Mucosa of stomach (tissue), 1 donor: ENCODE results near the gene FNDC5.

Experiments used
- H3K27me3 ChIP-seq: one replicate; pipeline ENCODE4 v1.7.0; 2013; ENCODE audit warnings: mild to moderate bottlenecking, low read length; ENCODE audit not compliant: control insufficient read depth, insufficient read depth
- H3K36me3 ChIP-seq: one replicate; pipeline ENCODE4 v1.7.0; 2013; ENCODE audit warnings: low read length; ENCODE audit not compliant: control insufficient read depth, insufficient read depth
- H3K4me1 ChIP-seq: one replicate; pipeline ENCODE4 v1.7.0; 2013; ENCODE audit warnings: mild to moderate bottlenecking, low read length; ENCODE audit not compliant: control insufficient read depth, insufficient read depth
- H3K4me3 ChIP-seq: one replicate; pipeline ENCODE4 v1.7.0; 2013; ENCODE audit warnings: low read length
- H3K9ac ChIP-seq: one replicate; pipeline ENCODE4 v1.7.0; 2013; ENCODE audit warnings: mild to moderate bottlenecking, low read length, moderate library complexity
- H3K9me3 ChIP-seq: one replicate; pipeline ENCODE4 v1.7.0; 2013; ENCODE audit warnings: mild to moderate bottlenecking, low read length, moderate library complexity; ENCODE audit not compliant: control insufficient read depth
- donor health status: Pancreatic carcinoma.

FNDC5 gene

GRCh38 chr1:32876341-32877210 lies 5.9 kb upstream of the FNDC5 start:
- peaks cover 18% of the 10 kb centered on the region for H3K27me3 ChIP-seq

GRCh38 chr1:32874860-32875752 lies 4.4 kb upstream of the FNDC5 start:
- no peak overlapping the region for H3K9ac ChIP-seq
- H3K4me3 ChIP-seq: no peak overlapping the region
- peaks cover 29% of the 10 kb centered on the region for H3K27me3 ChIP-seq
- no peaks in the 10 kb centered on the region for H3K36me3 ChIP-seq
- peaks cover 8% of the 10 kb centered on the region for H3K4me1 ChIP-seq
- H3K9me3 ChIP-seq: no peaks in the 10 kb centered on the region

More at GRCh38 chr1:32876341-32877210, 5.9 kb upstream of the FNDC5 start:
- H3K9me3 ChIP-seq: no peaks in the 10 kb centered on the region
- no peak overlapping the region for H3K9ac ChIP-seq
- no peaks in the 10 kb centered on the region for H3K36me3 ChIP-seq
- H3K4me3 ChIP-seq: no peak overlapping the region
- H3K4me1 ChIP-seq: peaks cover 7% of the 10 kb centered on the region

DNA sequence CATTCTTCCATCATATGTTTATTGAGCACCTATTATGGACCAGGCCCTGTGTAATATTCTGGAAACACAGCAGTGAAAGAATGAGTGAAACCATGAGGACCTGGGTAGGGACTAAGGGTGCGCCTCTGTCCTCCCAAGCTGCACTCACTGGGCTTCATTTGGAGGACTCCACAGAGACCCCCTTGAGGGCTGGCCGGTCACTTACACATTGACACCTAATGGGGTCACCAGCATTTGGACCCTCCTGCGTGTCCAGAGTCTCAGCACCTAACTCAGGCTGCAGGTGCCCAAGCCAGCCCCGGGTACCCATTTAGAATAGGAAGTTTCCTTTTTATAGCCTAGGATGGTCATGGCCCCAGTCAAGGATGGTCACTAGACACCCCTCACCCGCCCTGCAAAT lies 2.8 kb upstream of the FNDC5 start:
- no peak overlapping the region for H3K9ac ChIP-seq
- no peaks in the 10 kb centered on the region for H3K9me3 ChIP-seq
- H3K27me3 ChIP-seq: peaks cover 42% of the 10 kb centered on the region
- H3K36me3 ChIP-seq: no peaks in the 10 kb centered on the region
- peaks cover 9% of the 10 kb centered on the region for H3K4me1 ChIP-seq
- no peak overlapping the region for H3K4me3 ChIP-seq

DNA sequence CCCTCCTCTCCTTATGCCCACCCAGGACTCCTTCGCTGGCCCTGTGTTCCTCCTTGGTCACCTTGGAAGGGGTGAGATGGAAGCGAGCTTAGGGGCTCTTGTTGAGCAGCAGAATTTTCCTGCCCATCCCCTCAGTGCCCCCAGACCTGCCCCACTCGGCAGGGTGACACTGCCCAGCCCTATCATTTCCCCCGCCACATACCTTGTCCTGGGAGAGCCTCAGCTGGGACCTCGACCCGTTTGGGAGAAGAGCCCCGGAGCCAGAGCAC lies 1.4 kb upstream of the FNDC5 start:
- Histone ChIP-seq H3K27me3 (peaks cover 42% of the 10 kb centered on the region), H3K36me3 (no peaks in the 10 kb centered on the region), H3K9ac (no peak overlapping the region), H3K4me3 (no peak overlapping the region), H3K9me3 (no peaks in the 10 kb centered on the region), H3K4me1 (peaks cover 9% of the 10 kb centered on the region)

GRCh38 chr1:32871364-32872191 lies 866 bp upstream of the FNDC5 start:
- Histone ChIP-seq H3K9me3 (no peaks in the 10 kb centered on the region), H3K4me3 (no peak overlapping the region), H3K4me1 (peaks cover 9% of the 10 kb centered on the region), H3K27me3 (peaks cover 38% of the 10 kb centered on the region), H3K9ac (peak overlapping the region; percentile 45), H3K36me3 (no peaks in the 10 kb centered on the region)

DNA sequence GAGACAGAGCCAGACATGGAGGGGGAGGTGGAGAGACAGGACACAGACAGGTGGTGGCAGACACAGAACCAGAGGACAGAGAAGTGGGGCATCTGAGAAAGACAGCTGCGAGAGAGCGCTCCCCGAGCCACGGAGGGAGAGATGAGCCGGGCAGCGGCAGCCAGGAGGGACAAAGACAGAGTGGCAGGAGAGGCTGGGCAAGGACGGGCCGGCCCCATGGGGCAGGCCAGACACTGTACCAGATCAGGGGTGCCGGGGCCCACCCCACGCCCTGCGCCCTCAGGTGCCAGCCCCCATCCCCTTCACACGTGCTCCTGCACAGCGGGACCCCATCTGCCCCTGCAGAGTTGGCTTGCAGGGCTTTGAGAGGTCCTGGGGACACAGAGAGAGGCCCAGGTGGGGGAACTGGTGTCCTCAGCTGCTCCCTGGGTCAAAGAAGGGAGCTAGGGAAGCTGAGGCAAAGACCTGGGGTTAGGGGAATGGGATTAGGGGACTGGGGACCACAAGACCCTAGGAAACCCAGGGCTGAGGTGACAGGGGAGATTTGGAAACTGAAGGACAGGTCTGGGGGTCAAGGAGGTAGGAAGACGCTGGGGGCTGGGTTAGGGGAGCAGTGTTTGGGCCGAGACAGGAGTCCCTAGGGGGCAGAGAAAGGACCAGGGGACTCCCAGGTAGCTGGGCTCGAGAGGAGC lies 643 bp downstream of the FNDC5 start:
- Histone ChIP-seq H3K9me3 (no peaks in the 10 kb centered on the region), H3K4me1 (peaks cover 9% of the 10 kb centered on the region), H3K36me3 (no peaks in the 10 kb centered on the region), H3K4me3 (no peak overlapping the region), H3K27me3 (peaks cover 35% of the 10 kb centered on the region), H3K9ac (peak overlapping the region; percentile 38)

DNA sequence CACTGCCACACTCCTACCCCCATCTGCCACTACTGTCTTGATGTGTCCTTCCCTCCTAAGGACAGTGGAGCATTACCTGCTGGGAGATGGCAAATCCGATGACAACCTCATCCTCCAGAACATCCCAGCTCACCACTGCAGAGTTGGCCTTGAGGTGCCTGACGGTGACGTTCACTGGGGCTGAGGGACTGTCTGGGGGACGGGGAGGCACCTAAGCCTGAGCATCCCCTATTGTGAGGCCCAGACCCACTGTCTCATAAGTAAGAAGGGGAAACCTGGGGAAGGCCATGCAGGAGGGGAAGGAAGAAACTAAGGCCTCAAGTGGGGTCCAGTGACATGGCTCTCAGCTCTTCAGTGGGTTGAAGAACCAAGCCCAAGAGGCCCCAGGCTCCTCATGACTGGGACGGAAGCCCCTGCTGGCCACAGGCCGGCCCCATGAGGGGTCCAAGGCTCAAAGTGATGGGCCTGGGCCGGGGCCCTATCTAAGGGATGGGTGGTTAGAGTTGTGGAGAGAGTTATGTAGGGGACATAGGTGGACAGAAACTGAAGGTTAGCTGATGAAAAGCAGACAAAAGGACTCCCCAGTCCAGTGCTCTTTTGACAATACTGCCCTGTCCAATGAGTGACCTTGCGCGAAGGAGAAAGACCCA lies 1.8 kb downstream of the FNDC5 start:
- H3K9ac ChIP-seq: no peak overlapping the region
- peaks cover 31% of the 10 kb centered on the region for H3K27me3 ChIP-seq
- no peaks in the 10 kb centered on the region for H3K36me3 ChIP-seq
- no peak overlapping the region for H3K4me3 ChIP-seq
- no peaks in the 10 kb centered on the region for H3K9me3 ChIP-seq
- peaks cover 9% of the 10 kb centered on the region for H3K4me1 ChIP-seq

GRCh38 chr1:32868085-32868484 lies 2.6 kb downstream of the FNDC5 start:
- peaks cover 9% of the 10 kb centered on the region for H3K4me1 ChIP-seq
- no peaks in the 10 kb centered on the region for H3K9me3 ChIP-seq
- peaks cover 31% of the 10 kb centered on the region for H3K27me3 ChIP-seq
- no peak overlapping the region for H3K9ac ChIP-seq
- no peaks in the 10 kb centered on the region for H3K36me3 ChIP-seq
- no peak overlapping the region for H3K4me3 ChIP-seq

DNA sequence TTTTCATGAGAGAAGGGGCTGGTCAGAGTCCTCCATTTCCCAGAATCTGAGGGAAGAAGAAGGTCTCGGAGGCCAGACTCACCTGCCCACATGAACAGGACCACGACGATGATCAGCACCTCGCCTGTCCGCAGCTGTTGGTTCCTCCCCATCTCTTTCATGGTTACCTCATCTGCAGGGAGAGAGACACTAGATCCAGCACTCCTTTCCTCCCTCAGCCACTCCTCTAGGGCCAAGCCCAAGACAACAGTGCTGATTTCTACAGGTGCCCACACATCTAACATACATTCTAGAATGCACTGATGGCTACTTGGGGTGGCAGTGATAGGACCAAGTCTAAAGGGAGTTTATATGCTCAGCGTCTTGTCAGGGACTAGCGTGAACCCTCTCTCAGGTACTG lies 3.0 kb downstream of the FNDC5 start:
- H3K4me1 ChIP-seq: peaks cover 9% of the 10 kb centered on the region
- no peaks in the 10 kb centered on the region for H3K9me3 ChIP-seq

DNA sequence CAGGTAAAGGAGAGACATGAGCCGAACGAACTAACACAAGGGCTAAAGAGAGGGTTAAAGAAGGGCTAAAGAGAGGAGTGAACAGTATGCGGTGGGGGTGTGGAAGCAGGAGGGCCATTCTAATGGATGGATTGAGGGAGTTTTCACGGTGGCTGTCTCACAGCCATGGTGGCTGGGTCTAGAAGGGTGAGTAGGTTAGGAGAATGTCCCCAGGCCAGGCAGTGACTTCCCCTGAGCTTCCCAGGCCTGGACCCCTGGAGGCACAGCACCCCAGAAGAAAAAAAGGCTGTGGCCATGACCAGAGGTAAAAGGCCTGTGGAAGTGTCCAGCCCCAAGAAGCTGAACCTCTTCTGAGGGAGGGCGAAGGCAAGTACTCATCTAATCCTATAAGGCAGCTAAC lies 3.6 kb downstream of the FNDC5 start:
- no peak overlapping the region for H3K4me3 ChIP-seq
- H3K4me1 ChIP-seq: peaks cover 9% of the 10 kb centered on the region
- no peaks in the 10 kb centered on the region for H3K9me3 ChIP-seq
- H3K27me3 ChIP-seq: peaks cover 30% of the 10 kb centered on the region
- no peaks in the 10 kb centered on the region for H3K36me3 ChIP-seq
- no peak overlapping the region for H3K9ac ChIP-seq

More for the DNA sequence above, 3.0 kb downstream of the FNDC5 start:
- Histone ChIP-seq H3K4me3 (no peak overlapping the region), H3K36me3 (no peaks in the 10 kb centered on the region), H3K9ac (no peak overlapping the region), H3K27me3 (peaks cover 31% of the 10 kb centered on the region)
